Measurements from ENCODE around the gene PXMP2. TPM values are rescaled to one million over a fixed set of nuclear protein-coding genes. Genes with fewer than 3 reads are reported as not detected.

Gene PXMP2
- total RNA-seq, 1 donor: 10.1 TPM

GRCh38 chr12:132642846-132643835 is 44.2 kb upstream of the PXMP2 start:
- Histone ChIP-seq H3K27me3 (ENCODE audit: insufficient read depth, low read length) (no peaks in the 10 kb centered on the region), H3K4me3 (ENCODE audit: insufficient read depth, low read length) (no peak overlapping the region), H3K4me1 (ENCODE audit: insufficient read depth, low read length) (no peaks in the 10 kb centered on the region), H3K9me3 (ENCODE audit: low read depth, low read length) (no peaks in the 10 kb centered on the region), H3K36me3 (ENCODE audit: insufficient read depth, low read length) (peaks cover 32% of the 10 kb centered on the region), H2AFZ (ENCODE audit: low read length) (no peak overlapping the region), H3K27ac (ENCODE audit: low read depth, low read length) (no peak overlapping the region), H3K4me2 (ENCODE audit: insufficient read depth, low read length) (no peak overlapping the region), H3K79me2 (ENCODE audit: insufficient read depth, low read length) (no peaks in the 10 kb centered on the region), H4K20me1 (ENCODE audit: insufficient read depth, low read length) (no peaks in the 10 kb centered on the region)
- TF ChIP-seq CTCF (IDR thresholded peaks at IDR 0.05; ENCODE audit: extremely low read depth, low read depth, low read length): no peak
- peak; percentile 81 for DNase-seq (ENCODE audit: insufficient read length, low spot score, missing footprints)

GRCh38 chr12:132646850-132647249 is 40.5 kb upstream of the PXMP2 start:
- Histone ChIP-seq H3K79me2 (ENCODE audit: insufficient read depth, low read length) (no peaks in the 10 kb centered on the region), H4K20me1 (ENCODE audit: insufficient read depth, low read length) (no peaks in the 10 kb centered on the region), H3K4me2 (ENCODE audit: insufficient read depth, low read length) (no peak overlapping the region), H3K9me3 (ENCODE audit: low read depth, low read length) (no peaks in the 10 kb centered on the region), H3K27me3 (ENCODE audit: insufficient read depth, low read length) (no peaks in the 10 kb centered on the region), H3K4me3 (ENCODE audit: insufficient read depth, low read length) (no peak overlapping the region), H3K27ac (ENCODE audit: low read depth, low read length) (no peak overlapping the region), H2AFZ (ENCODE audit: low read length) (no peak overlapping the region), H3K4me1 (ENCODE audit: insufficient read depth, low read length) (no peaks in the 10 kb centered on the region), H3K36me3 (ENCODE audit: insufficient read depth, low read length) (peaks cover 31% of the 10 kb centered on the region)
- DNase-seq (ENCODE audit: insufficient read length, low spot score, missing footprints): no peak
- no peak for TF ChIP-seq CTCF (IDR thresholded peaks at IDR 0.05; ENCODE audit: extremely low read depth, low read depth, low read length)

GRCh38 chr12:132647858-132648257 is 39.5 kb upstream of the PXMP2 start:
- Histone ChIP-seq H3K27ac (ENCODE audit: low read depth, low read length) (no peak overlapping the region), H3K27me3 (ENCODE audit: insufficient read depth, low read length) (no peaks in the 10 kb centered on the region), H3K4me3 (ENCODE audit: insufficient read depth, low read length) (no peak overlapping the region), H3K79me2 (ENCODE audit: insufficient read depth, low read length) (no peaks in the 10 kb centered on the region), H2AFZ (ENCODE audit: low read length) (no peak overlapping the region), H3K9me3 (ENCODE audit: low read depth, low read length) (no peaks in the 10 kb centered on the region), H3K4me2 (ENCODE audit: insufficient read depth, low read length) (no peak overlapping the region), H3K36me3 (ENCODE audit: insufficient read depth, low read length) (peaks cover 26% of the 10 kb centered on the region), H3K4me1 (ENCODE audit: insufficient read depth, low read length) (no peaks in the 10 kb centered on the region), H4K20me1 (ENCODE audit: insufficient read depth, low read length) (no peaks in the 10 kb centered on the region)
- no peak for TF ChIP-seq CTCF (IDR thresholded peaks at IDR 0.05; ENCODE audit: extremely low read depth, low read depth, low read length)
- DNase-seq (ENCODE audit: insufficient read length, low spot score, missing footprints): peak; percentile 72

GRCh38 chr12:132648616-132649225 is 38.7 kb upstream of the PXMP2 start:
- DNase-seq (ENCODE audit: insufficient read length, low spot score, missing footprints): no peak
- Histone ChIP-seq H3K27me3 (ENCODE audit: insufficient read depth, low read length) (no peaks in the 10 kb centered on the region), H4K20me1 (ENCODE audit: insufficient read depth, low read length) (no peaks in the 10 kb centered on the region), H3K27ac (ENCODE audit: low read depth, low read length) (no peak overlapping the region), H3K4me3 (ENCODE audit: insufficient read depth, low read length) (no peak overlapping the region), H3K9me3 (ENCODE audit: low read depth, low read length) (no peaks in the 10 kb centered on the region), H3K36me3 (ENCODE audit: insufficient read depth, low read length) (peaks cover 24% of the 10 kb centered on the region), H3K79me2 (ENCODE audit: insufficient read depth, low read length) (no peaks in the 10 kb centered on the region), H3K4me1 (ENCODE audit: insufficient read depth, low read length) (no peaks in the 10 kb centered on the region), H3K4me2 (ENCODE audit: insufficient read depth, low read length) (no peak overlapping the region), H2AFZ (ENCODE audit: low read length) (no peak overlapping the region)
- TF ChIP-seq CTCF (IDR thresholded peaks at IDR 0.05; ENCODE audit: extremely low read depth, low read depth, low read length): no peak

Data from osteoblast (primary cell).